GM23338 (cell line): ENCODE data around the gene PROX1. TPM values are rescaled to one million over a fixed set of nuclear protein-coding genes. Genes with fewer than 3 reads are reported as not detected.

ENCODE experiments used
- ATAC-seq: fragments of 200-7000 bp; cut with Tn5 transposase; 3 replicates; pipeline ENCODE4 v1.9.1; 2020
- DNase-seq: peaks from one replicate; pipeline ENCODE4 v3.0.0-alpha.2; 2015; ENCODE audit warnings: low spot score
- H2AFZ ChIP-seq: fragments of 200-600 bp; sonication (generic); 2 replicates; pipeline ENCODE4 v1.8.0; 2016; ENCODE audit warnings: antibody characterized with exemption, mild to moderate bottlenecking, moderate library complexity
- H3F3A ChIP-seq: fragments of 200-600 bp; sonication (generic); replicated peaks from 2 replicates; pipeline ENCODE4 v1.8.0; 2017; ENCODE audit warnings: antibody characterized with exemption, mixed run types, low read depth
- H3K27ac ChIP-seq: fragments of 200-600 bp; sonication (generic); 2 replicates; pipeline ENCODE4 v1.6.1; 2016; ENCODE audit warnings: low read depth
- H3K27me3 ChIP-seq: fragments of 200-600 bp; sonication (generic); 2 replicates; pipeline ENCODE4 v1.8.0; 2016; ENCODE audit warnings: mild to moderate bottlenecking, mixed run types, moderate library complexity; ENCODE audit not compliant: insufficient read depth
- H3K36me3 ChIP-seq: fragments of 200-600 bp; sonication (generic); 2 replicates; pipeline ENCODE4 v1.8.0; 2016; ENCODE audit warnings: mild to moderate bottlenecking; ENCODE audit not compliant: insufficient read depth
- H3K4me1 ChIP-seq: fragments of 200-600 bp; sonication (generic); 2 replicates; pipeline ENCODE4 v1.8.0; 2016; ENCODE audit warnings: mild to moderate bottlenecking, moderate library complexity; ENCODE audit not compliant: insufficient read depth
- H3K4me2 ChIP-seq: fragments of 200-600 bp; sonication (generic); 2 replicates; pipeline ENCODE4 v1.7.1; 2017; ENCODE audit warnings: mixed run types
- H3K4me3 ChIP-seq: fragments of 200-600 bp; sonication (generic); 2 replicates; pipeline ENCODE4 v1.6.1; 2016; ENCODE audit warnings: mixed run types
- H3K79me2 ChIP-seq: fragments of 200-600 bp; sonication (generic); replicated peaks from 2 replicates; pipeline ENCODE4 v1.8.0; 2017; ENCODE audit warnings: mild to moderate bottlenecking; ENCODE audit not compliant: insufficient read depth
- H3K9me2 ChIP-seq: fragments of 200-600 bp; sonication (generic); 2 replicates; pipeline ENCODE4 v1.8.0; 2017; ENCODE audit not compliant: insufficient read depth
- H4K20me1 ChIP-seq: fragments of 200-600 bp; sonication (generic); replicated peaks from 2 replicates; pipeline ENCODE4 v1.8.0; 2017; ENCODE audit warnings: mild to moderate bottlenecking; ENCODE audit not compliant: insufficient read depth
- H3K27ac Mint-ChIP-seq: 2 replicates; pipeline ENCODE4 v1.8.0; 2020; ENCODE audit warnings: inconsistent platforms, mild to moderate bottlenecking, moderate library complexity, mixed read lengths
- H3K27me3 Mint-ChIP-seq: 3 replicates; pipeline ENCODE4 v1.8.0; 2022; ENCODE audit warnings: low read depth, mild to moderate bottlenecking, moderate library complexity, mixed read lengths, inconsistent platforms; ENCODE audit not compliant: insufficient read depth, poor library complexity
- H3K36me3 Mint-ChIP-seq: 3 replicates; pipeline ENCODE4 v1.8.0; 2021; ENCODE audit warnings: low read depth, mild to moderate bottlenecking, inconsistent platforms, moderate library complexity, mixed read lengths
- H3K4me1 Mint-ChIP-seq: 3 replicates; pipeline ENCODE4 v1.8.0; 2020; ENCODE audit warnings: mild to moderate bottlenecking, inconsistent platforms, mixed read lengths
- H3K4me3 Mint-ChIP-seq: 3 replicates; pipeline ENCODE4 v1.8.0; 2021; ENCODE audit warnings: moderate library complexity, mild to moderate bottlenecking, inconsistent platforms, mixed read lengths
- H3K9me3 Mint-ChIP-seq: 3 replicates; pipeline ENCODE4 v1.8.0; 2020; ENCODE audit warnings: moderate library complexity, mild to moderate bottlenecking, inconsistent platforms, mixed read lengths
- CREB1 ChIP-seq: fragments of 250-450 bp; sonication (Bioruptor Pico); IDR thresholded peaks from 2 replicates; pipeline ENCODE4 v1.5.0; 2020; ENCODE audit warnings: low read depth, mild to moderate bottlenecking, moderate library complexity
- EZH2 ChIP-seq: fragments of 200-600 bp; sonication (generic); IDR thresholded peaks from one replicate; pipeline ENCODE4 v1.8.0; 2017; ENCODE audit warnings: antibody characterized with exemption, mild to moderate bottlenecking, low read depth; ENCODE audit not compliant: unreplicated experiment
- EZH2phosphoT487 ChIP-seq: fragments of 200-600 bp; sonication (generic); IDR thresholded peaks from one replicate; pipeline ENCODE4 v1.8.1; 2018; ENCODE audit warnings: antibody characterized with exemption; ENCODE audit not compliant: unreplicated experiment
- JUNB ChIP-seq: IDR thresholded peaks from one replicate; pipeline ENCODE4 v1.6.1; 2016; ENCODE audit warnings: antibody characterized with exemption; ENCODE audit not compliant: unreplicated experiment
- NANOG ChIP-seq: IDR thresholded peaks from 2 replicates; pipeline ENCODE4 v1.6.1; 2016; ENCODE audit warnings: antibody characterized with exemption, borderline replicate concordance
- POLR2AphosphoS5 ChIP-seq: IDR thresholded peaks from 2 replicates; pipeline ENCODE4 v1.6.1; 2016; ENCODE audit warnings: antibody characterized with exemption, low read depth
- STAT1 ChIP-seq: IDR thresholded peaks from one replicate; pipeline ENCODE4 v1.6.1; 2016; ENCODE audit warnings: antibody characterized with exemption; ENCODE audit not compliant: unreplicated experiment
- ZNF331 ChIP-seq: fragments of 250-450 bp; sonication (Bioruptor Pico); IDR thresholded peaks from 2 replicates; pipeline ENCODE4 v1.5.0; 2020; ENCODE audit warnings: low read depth, mild to moderate bottlenecking, moderate library complexity
- long read RNA-seq: library from polyadenylated mRNA; unstranded; transcript quantifications from one replicate; pipeline ENCODE4 v2.0.0, GENCODE V29; 2020; ENCODE audit not compliant: unreplicated experiment
- polyA plus RNA-seq: library from polyadenylated mRNA; unstranded; fragments of >200 nt; fragmentation: Nextera tagmentation; extraction: Ambion mirVana; gene quantifications from 2 replicates; pipeline ENCODE4 v1.2.1, GENCODE V29; 2016
- total RNA-seq: library from RNA; depleted of rRNA; stranded (reverse); fragments of >200 nt; shearing (Covaris generic); gene quantifications from 2 replicates; pipeline ENCODE4 v1.2.3, GENCODE V29; 2014; rRNA removed
- TF ChIP-seq, protein P1 (sequence below): IDR thresholded peaks from one replicate; pipeline ENCODE4 v1.6.1; 2018; ENCODE audit warnings: antibody characterized with exemption; ENCODE audit not compliant: unreplicated experiment
- TF ChIP-seq, protein P2 (sequence below): IDR thresholded peaks from 2 replicates; pipeline ENCODE4 v1.6.1; 2016; ENCODE audit warnings: antibody characterized with exemption
- TF ChIP-seq, protein P3 (sequence below): fragments of 250-450 bp; sonication (Bioruptor Pico); IDR thresholded peaks from 2 replicates; pipeline ENCODE4 v1.5.0; 2020; ENCODE audit warnings: mild to moderate bottlenecking, moderate library complexity

PROX1 gene
- 0.39 and 0.49 TPM in 2 replicates for total RNA-seq
- 0.66 and 0.92 TPM in 2 replicates for polyA plus RNA-seq
- long read RNA-seq = 0 reads

DNA sequence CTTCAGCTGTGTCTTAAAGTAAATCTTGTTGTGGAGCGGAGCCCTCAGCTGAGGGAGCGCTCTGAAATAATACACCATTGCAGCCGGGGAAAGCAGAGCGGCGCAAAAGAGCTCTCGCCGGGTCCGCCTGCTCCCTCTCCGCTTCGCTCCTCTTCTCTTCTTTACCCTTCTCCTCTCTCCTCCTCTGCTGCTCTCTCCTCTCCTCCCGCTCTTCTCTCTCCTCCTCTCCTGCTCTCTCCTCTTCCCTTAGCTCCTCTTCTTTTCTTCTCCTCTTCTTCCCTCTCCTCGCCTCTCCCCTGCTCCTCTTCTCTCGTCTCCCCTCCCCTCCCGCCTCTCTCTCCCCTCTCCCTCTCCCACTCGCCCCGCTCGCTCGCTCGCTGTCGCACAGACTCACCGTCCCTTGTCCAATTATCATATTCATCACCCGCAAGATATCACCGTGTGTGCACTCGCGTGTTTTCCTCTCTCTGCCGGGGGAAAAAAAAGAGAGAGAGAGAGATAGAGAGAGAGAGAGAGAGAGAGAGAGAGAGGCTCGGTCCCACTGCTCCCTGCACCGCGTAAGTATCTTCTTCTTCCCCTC is at the start of gene PROX1:
PROX1 (plus strand) TSS at position 47 of the 580 bp plus-strand sequence. CDS start 8,563 bp downstream, outside the sequence.
- H3K4me1 Mint-ChIP-seq = peaks cover 52% of the 10 kb centered on the region
- H3K27me3 Mint-ChIP-seq = peaks cover 86% of the 10 kb centered on the region
- no peak within 1 kb of the TSS; the same call in 1 of the 2 replicates for H3K27ac Mint-ChIP-seq
- ATAC-seq (peak; percentile 33), DNase-seq (no peak)
- H3K4me3 Mint-ChIP-seq = peak within 1 kb of the TSS; percentile 86
- peaks cover 29% of the 10 kb centered on the region for H3F3A ChIP-seq
- H3K79me2 ChIP-seq = no peaks in the 10 kb centered on the region
- no peak within 1 kb of the TSS for H3K27ac ChIP-seq
- no peaks in the 10 kb centered on the region for H3K36me3 ChIP-seq
- no peaks in the 10 kb centered on the region for H3K9me2 ChIP-seq
- no peak for TF ChIP-seq POLR2AphosphoS5
- TF ChIP-seq EZH2 = no peak
- no peak for TF ChIP-seq JUNB
- TF ChIP-seq, protein P1, sequence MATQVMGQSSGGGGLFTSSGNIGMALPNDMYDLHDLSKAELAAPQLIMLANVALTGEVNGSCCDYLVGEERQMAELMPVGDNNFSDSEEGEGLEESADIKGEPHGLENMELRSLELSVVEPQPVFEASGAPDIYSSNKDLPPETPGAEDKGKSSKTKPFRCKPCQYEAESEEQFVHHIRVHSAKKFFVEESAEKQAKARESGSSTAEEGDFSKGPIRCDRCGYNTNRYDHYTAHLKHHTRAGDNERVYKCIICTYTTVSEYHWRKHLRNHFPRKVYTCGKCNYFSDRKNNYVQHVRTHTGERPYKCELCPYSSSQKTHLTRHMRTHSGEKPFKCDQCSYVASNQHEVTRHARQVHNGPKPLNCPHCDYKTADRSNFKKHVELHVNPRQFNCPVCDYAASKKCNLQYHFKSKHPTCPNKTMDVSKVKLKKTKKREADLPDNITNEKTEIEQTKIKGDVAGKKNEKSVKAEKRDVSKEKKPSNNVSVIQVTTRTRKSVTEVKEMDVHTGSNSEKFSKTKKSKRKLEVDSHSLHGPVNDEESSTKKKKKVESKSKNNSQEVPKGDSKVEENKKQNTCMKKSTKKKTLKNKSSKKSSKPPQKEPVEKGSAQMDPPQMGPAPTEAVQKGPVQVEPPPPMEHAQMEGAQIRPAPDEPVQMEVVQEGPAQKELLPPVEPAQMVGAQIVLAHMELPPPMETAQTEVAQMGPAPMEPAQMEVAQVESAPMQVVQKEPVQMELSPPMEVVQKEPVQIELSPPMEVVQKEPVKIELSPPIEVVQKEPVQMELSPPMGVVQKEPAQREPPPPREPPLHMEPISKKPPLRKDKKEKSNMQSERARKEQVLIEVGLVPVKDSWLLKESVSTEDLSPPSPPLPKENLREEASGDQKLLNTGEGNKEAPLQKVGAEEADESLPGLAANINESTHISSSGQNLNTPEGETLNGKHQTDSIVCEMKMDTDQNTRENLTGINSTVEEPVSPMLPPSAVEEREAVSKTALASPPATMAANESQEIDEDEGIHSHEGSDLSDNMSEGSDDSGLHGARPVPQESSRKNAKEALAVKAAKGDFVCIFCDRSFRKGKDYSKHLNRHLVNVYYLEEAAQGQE = no peak
- TF ChIP-seq EZH2phosphoT487 = no peak
- no peak for TF ChIP-seq NANOG
- TF ChIP-seq, protein P2, sequence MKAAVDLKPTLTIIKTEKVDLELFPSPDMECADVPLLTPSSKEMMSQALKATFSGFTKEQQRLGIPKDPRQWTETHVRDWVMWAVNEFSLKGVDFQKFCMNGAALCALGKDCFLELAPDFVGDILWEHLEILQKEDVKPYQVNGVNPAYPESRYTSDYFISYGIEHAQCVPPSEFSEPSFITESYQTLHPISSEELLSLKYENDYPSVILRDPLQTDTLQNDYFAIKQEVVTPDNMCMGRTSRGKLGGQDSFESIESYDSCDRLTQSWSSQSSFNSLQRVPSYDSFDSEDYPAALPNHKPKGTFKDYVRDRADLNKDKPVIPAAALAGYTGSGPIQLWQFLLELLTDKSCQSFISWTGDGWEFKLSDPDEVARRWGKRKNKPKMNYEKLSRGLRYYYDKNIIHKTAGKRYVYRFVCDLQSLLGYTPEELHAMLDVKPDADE = no peak
- no peak for TF ChIP-seq ZNF331 (CRISPR knock-in tag)
- no peak for TF ChIP-seq STAT1
- TF ChIP-seq, protein P3, sequence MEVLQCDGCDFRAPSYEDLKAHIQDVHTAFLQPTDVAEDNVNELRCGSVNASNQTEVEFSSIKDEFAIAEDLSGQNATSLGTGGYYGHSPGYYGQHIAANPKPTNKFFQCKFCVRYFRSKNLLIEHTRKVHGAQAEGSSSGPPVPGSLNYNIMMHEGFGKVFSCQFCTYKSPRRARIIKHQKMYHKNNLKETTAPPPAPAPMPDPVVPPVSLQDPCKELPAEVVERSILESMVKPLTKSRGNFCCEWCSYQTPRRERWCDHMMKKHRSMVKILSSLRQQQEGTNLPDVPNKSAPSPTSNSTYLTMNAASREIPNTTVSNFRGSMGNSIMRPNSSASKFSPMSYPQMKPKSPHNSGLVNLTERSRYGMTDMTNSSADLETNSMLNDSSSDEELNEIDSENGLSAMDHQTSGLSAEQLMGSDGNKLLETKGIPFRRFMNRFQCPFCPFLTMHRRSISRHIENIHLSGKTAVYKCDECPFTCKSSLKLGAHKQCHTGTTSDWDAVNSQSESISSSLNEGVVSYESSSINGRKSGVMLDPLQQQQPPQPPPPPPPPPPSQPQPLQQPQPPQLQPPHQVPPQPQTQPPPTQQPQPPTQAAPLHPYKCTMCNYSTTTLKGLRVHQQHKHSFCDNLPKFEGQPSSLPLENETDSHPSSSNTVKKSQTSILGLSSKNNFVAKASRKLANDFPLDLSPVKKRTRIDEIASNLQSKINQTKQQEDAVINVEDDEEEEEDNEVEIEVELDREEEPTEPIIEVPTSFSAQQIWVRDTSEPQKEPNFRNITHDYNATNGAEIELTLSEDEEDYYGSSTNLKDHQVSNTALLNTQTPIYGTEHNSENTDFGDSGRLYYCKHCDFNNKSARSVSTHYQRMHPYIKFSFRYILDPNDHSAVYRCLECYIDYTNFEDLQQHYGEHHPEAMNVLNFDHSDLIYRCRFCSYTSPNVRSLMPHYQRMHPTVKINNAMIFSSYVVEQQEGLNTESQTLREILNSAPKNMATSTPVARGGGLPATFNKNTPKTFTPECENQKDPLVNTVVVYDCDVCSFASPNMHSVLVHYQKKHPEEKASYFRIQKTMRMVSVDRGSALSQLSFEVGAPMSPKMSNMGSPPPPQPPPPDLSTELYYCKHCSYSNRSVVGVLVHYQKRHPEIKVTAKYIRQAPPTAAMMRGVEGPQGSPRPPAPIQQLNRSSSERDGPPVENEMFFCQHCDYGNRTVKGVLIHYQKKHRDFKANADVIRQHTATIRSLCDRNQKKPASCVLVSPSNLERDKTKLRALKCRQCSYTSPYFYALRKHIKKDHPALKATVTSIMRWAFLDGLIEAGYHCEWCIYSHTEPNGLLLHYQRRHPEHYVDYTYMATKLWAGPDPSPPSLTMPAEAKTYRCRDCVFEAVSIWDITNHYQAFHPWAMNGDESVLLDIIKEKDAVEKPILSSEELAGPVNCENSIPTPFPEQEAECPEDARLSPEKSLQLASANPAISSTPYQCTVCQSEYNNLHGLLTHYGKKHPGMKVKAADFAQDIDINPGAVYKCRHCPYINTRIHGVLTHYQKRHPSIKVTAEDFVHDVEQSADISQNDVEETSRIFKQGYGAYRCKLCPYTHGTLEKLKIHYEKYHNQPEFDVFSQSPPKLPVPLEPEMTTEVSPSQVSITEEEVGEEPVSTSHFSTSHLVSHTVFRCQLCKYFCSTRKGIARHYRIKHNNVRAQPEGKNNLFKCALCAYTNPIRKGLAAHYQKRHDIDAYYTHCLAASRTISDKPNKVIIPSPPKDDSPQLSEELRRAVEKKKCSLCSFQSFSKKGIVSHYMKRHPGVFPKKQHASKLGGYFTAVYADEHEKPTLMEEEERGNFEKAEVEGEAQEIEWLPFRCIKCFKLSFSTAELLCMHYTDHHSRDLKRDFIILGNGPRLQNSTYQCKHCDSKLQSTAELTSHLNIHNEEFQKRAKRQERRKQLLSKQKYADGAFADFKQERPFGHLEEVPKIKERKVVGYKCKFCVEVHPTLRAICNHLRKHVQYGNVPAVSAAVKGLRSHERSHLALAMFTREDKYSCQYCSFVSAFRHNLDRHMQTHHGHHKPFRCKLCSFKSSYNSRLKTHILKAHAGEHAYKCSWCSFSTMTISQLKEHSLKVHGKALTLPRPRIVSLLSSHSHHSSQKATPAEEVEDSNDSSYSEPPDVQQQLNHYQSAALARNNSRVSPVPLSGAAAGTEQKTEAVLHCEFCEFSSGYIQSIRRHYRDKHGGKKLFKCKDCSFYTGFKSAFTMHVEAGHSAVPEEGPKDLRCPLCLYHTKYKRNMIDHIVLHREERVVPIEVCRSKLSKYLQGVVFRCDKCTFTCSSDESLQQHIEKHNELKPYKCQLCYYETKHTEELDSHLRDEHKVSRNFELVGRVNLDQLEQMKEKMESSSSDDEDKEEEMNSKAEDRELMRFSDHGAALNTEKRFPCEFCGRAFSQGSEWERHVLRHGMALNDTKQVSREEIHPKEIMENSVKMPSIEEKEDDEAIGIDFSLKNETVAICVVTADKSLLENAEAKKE (CRISPR knock-in tag) = no peak
- TF ChIP-seq CREB1 = no peak; the same call in 1 of the 2 replicates
- H4K20me1 ChIP-seq = 0 out of 2 replicates have a peak, but pooled peaks cover 9% of the 10 kb centered on the region
- H3K36me3 Mint-ChIP-seq = no peaks in the 10 kb centered on the region
- peaks cover 89% of the 10 kb centered on the region for H3K27me3 ChIP-seq
- peak within 1 kb of the TSS; percentile 88 for H2AFZ ChIP-seq
- H3K4me2 ChIP-seq = peak within 1 kb of the TSS; percentile 100
- peaks cover 48% of the 10 kb centered on the region for H3K4me1 ChIP-seq
- no peaks in the 10 kb centered on the region for H3K9me3 Mint-ChIP-seq
- peak within 1 kb of the TSS; percentile 80 for H3K4me3 ChIP-seq
